Measurements from ENCODE around the gene PTPRU.
A peak's percentile ranks its signal among the peaks of the same experiment; 100 is the strongest.

The PTPRU gene

GRCh38 chr1:29279951-29280391 is 43.6 kb downstream of the PTPRU start:
- no peak for TF ChIP-seq CTCF (conservative IDR thresholded peaks at IDR 0.05; ENCODE audit: control insufficient read depth, insufficient read depth, low read depth, low read length)
- no peak overlapping the region for H3K4me3 ChIP-seq (ENCODE audit: control insufficient read depth, low read depth, low read length)
- DNase-seq (ENCODE audit: low read depth) = no peak

- TF ChIP-seq CTCF (conservative IDR thresholded peaks at IDR 0.05; ENCODE audit: control insufficient read depth, insufficient read depth, low read depth, low read length) = no peak
- peak; percentile 31 for DNase-seq (ENCODE audit: low read depth)
- no peak overlapping the region for H3K4me3 ChIP-seq (ENCODE audit: control insufficient read depth, low read depth, low read length)
These were observed 44.2 kb downstream of the PTPRU start for GRCh38 chr1:29280409-29281131.

- no peak for DNase-seq (ENCODE audit: low read depth)
- no peak overlapping the region for H3K4me3 ChIP-seq (ENCODE audit: control insufficient read depth, low read depth, low read length)
- TF ChIP-seq CTCF (conservative IDR thresholded peaks at IDR 0.05; ENCODE audit: control insufficient read depth, insufficient read depth, low read depth, low read length) = no peak
These were observed 45.2 kb downstream of the PTPRU start for GRCh38 chr1:29281571-29281970.

- no peak for DNase-seq (ENCODE audit: low read depth)
These were observed 46.0 kb downstream of the PTPRU start for GRCh38 chr1:29282135-29282923.

GRCh38 chr1:29282924-29283803 is 46.8 kb downstream of the PTPRU start:
- peak; percentile 45 for DNase-seq (ENCODE audit: low read depth)
- H3K4me3 ChIP-seq (ENCODE audit: control insufficient read depth, low read depth, low read length) = no peak overlapping the region
- no peak for TF ChIP-seq CTCF (conservative IDR thresholded peaks at IDR 0.05; ENCODE audit: control insufficient read depth, insufficient read depth, low read depth, low read length)

More at GRCh38 chr1:29282135-29282923, 46.0 kb downstream of the PTPRU start:
- H3K4me3 ChIP-seq (ENCODE audit: control insufficient read depth, low read depth, low read length) = no peak overlapping the region
- no peak for TF ChIP-seq CTCF (conservative IDR thresholded peaks at IDR 0.05; ENCODE audit: control insufficient read depth, insufficient read depth, low read depth, low read length)

- TF ChIP-seq CTCF (conservative IDR thresholded peaks at IDR 0.05; ENCODE audit: control insufficient read depth, insufficient read depth, low read depth, low read length) = no peak
- no peak overlapping the region for H3K4me3 ChIP-seq (ENCODE audit: control insufficient read depth, low read depth, low read length)
These were observed 47.5 kb downstream of the PTPRU start for GRCh38 chr1:29283804-29284195.

More at GRCh38 chr1:29283804-29284195, 47.5 kb downstream of the PTPRU start:
- no peak for DNase-seq (ENCODE audit: low read depth)

Data from fibroblast of mammary gland (primary cell).